GM18498 (cell line): ENCODE data around the gene FSCN2.

Experiments used
- ATAC-seq: cut with Tn5 transposase; IDR thresholded peaks from one replicate; pipeline ENCODE4 v1.9.1; 2021; ENCODE audit warnings: mild to moderate bottlenecking, moderate library complexity; ENCODE audit not compliant: unreplicated experiment

FSCN2 gene, protein sequence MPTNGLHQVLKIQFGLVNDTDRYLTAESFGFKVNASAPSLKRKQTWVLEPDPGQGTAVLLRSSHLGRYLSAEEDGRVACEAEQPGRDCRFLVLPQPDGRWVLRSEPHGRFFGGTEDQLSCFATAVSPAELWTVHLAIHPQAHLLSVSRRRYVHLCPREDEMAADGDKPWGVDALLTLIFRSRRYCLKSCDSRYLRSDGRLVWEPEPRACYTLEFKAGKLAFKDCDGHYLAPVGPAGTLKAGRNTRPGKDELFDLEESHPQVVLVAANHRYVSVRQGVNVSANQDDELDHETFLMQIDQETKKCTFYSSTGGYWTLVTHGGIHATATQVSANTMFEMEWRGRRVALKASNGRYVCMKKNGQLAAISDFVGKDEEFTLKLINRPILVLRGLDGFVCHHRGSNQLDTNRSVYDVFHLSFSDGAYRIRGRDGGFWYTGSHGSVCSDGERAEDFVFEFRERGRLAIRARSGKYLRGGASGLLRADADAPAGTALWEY

DNA sequence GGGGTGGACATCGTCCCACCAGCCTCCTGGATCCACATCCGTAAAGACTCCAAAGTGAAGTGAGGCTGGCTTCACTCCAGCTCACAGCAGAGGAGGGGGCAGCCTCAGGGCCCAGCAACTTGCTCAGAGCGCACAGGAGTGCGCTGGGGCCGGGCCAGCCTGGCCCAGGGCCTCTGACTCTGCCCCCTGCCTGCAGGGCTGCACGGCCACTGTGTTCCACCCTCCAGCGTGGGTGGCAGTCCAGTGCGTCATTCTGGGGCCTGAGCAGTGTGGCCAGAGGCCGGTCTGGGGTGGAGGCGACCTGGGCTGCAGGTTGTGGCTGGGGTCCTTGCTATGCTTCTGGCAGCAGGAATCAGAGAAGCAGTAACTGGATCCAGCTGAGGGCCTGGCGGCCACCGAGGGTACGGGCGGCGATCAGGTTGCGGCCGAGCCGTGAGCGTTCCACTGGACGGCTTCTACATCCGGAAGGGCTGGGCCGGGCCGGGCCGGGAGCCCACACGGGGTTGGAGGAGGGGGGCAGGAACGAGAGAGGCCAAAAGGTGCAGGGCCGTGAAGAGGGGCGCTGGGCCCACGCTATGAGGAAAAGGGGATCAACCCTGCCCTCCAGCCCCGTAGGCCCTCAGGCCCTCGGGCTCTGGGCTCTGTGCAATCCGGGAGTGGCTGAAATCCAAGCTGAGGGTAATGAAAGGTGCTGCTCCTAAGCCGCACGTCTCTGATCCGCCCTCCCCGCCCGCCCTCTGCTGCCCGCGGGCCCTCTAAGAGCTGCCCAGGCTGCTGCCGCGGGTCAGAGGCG, at the start of gene FSCN2:
TSS of gene FSCN2 (plus strand) at position 787 of the 793 bp plus-strand sequence. CDS start 155 bp downstream, outside the sequence.
- no peak for ATAC-seq

DNA sequence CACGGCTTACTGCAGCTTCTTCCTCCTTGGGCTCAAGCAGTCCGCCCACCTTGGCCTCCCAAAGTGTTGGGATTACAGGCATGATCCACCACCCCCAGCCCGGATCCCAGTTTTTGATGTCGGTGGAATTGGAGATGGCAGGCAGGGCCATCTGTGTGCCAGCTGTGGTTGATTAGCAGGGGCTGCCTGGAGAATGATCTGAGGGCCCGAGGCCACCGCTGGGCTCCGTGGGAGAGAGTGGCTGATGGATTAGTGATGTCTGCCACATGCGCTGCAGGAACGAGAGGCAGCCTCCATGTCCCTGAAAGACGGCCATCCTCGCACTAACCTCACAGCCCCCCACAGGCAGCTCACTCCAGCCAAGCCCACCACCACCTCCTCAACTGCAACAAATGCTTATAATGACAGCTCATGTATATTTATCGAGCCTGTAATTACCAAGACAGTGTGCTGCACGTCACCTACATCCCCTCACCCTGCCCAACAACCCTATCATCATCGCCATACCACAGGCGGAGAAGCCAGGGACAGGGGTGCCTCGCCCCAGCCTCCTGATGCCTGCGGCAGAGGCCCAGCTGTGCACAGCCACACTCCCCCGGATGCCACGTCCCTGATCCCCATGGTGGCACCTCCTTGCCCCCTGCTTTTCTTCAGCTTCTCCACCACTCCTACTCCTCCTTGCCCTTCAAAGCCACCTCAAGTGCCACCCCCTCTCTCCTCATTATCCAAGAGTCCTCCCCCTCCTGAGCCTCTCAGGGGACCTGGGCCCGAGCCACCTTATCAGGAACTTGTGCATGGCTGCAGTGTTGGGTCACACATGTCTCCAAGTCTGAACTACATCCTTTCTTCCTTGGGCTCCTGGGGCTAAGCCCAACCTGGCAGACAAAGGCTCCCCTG, 48.8 kb upstream of the FSCN2 start:
- no peak for ATAC-seq

DNA sequence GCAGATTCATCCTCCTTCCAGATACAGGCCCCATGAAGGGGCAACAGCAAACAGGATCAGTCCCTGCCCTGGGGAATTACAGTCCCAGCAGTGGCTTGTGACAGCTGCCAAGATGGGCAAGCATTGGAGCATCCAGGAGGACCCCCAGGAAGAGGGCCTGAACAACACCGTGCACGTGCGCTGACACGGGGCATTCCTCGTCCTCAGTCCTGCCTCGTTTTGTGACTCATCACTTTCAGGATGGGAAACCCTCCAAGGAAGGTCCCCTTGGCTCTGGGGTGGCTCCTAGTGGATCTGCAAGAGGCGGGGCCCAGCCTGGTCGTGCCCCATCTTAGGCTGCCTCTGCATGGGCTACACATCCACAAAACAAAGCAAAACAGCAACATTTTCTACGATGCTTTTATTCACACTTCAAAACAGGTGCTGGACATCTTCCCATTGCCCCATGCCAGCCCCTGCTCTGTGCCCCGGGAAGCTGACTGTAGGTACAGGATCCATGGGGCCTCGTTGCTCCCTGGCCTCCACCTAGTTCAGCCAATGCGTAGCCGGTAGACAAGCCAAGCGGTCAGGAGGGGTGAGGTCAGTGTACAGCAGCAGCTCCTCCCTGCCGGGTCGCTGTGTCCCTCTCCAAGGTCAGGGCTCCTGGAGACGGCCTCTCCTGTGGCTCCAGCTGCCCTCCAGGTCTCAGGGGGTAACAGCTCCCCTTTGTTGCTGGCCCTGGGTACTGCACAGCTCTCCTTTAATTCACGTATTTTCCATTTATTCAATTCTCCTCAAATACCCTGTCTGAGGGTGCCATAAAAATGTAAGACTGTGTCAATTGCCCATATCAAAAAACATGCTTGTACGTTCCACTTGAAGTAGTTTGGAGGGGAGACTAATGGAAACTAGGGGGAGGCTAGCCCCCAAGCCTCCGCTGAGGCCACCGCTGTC, 47.8 kb upstream of the FSCN2 start:
- ATAC-seq = no peak

DNA sequence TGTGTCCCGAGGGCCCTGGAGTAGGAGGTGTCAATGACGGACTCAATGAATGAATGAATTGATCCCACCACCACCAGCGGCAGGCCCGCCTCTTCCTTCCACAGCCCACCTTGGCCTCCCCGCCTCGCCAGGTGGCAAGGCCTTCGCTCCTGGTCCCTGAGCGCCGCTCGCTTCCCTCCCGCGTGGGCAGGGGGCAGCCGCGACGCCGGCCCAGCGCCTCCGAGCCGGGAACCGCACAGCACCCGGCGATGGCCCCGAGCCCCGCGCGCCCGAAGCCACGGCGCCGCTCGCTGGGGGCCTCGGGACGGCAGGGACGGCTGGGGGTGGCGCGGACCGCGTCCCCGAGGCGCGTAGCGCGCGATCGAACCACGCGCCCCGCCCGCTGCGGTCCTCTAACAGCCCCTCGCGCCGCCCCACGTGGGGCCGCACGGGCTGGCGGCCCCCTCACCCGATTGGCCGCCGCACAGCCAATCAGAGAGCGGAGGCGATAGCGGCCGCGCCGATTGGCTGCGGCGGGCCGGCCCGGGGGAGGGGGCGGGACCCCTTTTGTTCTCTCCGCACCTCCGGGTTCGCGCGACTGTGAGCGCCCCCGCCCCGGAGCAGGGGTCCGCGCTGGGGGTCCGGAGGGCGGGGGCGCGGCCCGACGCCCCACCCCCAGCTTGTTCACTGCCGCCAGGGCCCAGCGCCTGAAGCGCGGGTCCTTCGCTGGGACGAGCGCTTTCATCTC, 46.9 kb upstream of the FSCN2 start:
- ATAC-seq = no peak

DNA sequence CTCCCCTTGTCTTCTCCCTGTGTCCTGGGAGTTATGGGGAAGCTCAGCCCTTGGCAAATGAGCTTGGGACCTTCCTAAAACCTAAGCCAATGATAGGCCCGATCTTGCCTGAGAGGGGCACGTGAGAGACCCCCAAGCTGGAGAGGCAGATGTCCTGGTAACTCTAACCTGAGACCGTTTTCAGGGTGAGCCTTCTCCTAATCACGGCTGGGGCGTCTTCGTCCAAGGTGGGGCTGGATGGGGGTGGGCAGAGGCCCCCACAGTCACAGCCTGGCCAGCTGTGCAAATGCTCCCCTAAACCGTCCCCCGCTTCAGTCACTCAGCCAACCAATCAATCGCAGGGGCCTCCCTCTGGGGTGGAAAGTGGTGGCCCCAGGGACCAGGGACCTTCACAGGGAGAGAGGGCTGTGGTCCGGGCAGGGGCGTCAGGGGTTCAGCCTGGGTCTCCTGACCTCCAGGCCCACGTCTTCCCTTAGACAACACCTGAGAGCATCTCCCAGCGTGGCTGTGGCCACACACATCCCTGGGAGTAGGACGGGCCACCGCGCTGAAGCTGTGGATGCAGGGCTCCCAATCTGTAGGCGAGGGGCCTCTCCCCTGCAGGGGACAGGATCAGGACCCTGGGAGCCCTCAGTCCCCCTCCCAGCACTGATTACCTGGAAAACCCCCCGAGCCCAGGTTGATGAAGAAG, 46.2 kb upstream of the FSCN2 start:
- ATAC-seq = no peak

DNA sequence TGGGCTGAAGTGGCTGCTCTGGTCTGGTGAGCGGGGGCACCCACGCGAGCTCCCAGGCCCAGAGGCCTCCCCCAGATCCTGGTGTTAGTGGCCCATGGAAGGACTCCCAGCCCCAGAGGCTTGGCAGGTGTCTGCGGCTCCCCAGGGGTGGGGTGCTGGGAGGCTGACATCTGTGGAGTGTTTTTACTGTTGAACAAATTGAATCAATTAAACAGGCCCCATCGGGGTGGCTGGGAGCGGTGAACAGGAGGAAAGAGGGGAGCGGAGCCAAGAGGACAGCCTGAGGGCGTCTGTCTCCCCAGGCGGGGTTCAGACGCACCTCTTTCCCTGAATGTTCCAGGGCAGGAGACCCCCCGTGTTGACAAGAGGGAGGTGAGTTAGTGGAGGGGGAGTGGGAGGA, 45.5 kb upstream of the FSCN2 start:
- ATAC-seq = no peak

DNA sequence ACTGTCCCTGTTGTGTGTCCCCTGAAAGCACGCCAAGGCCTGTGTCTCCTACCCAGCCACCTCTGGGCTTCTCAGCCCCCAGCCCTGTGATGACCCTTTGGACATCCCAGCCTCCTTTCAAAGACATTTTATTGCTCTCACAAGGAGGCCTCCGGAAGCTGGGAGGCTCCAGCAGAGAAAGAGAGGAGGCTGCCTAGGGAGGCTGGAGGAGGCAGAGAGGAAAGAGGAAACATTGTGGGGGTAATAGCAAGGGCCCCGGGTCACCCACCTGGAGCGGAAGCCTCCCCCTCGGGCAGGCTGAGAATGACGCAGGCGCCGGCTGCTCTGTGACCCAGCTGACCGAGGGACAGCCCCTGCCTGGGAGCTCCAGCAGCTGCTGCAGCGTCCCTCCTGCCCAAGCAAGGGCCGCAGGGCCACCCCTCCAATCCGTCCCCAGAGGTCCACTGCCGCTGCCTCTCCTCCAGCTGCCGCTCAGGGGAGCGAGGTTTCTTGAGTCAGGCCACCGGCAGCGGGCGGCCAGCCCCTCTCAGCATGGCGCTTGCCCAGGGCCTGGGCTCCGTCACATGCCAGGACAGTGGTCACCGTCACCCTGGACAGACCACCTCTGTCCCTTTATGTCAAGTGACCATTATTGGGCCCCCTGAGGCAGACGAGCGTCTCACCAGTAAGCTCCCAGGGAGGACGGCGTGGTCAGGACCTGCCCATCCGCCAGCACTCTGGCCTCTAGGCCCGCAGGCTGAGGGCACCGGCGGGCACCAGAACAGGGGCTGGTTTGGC, 44.9 kb upstream of the FSCN2 start:
- no peak for ATAC-seq

DNA sequence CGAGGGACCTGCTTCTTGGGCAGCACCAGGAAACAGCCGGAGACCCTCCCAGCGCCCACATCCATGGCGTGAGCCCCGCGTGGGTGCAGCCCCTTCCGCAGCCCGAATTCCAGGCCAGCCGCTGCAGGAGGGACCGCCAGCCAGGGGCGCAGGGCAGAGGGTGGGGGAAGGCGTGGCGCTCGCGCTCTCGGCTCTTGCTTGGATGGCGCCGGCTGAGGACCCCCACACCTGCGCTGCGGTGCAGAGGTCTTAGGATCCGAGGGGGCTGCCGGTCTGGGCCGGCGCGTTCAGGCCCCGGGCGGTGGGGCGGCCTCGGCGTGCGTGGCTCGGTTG, 44.3 kb upstream of the FSCN2 start:
- peak; percentile 5 for ATAC-seq

DNA sequence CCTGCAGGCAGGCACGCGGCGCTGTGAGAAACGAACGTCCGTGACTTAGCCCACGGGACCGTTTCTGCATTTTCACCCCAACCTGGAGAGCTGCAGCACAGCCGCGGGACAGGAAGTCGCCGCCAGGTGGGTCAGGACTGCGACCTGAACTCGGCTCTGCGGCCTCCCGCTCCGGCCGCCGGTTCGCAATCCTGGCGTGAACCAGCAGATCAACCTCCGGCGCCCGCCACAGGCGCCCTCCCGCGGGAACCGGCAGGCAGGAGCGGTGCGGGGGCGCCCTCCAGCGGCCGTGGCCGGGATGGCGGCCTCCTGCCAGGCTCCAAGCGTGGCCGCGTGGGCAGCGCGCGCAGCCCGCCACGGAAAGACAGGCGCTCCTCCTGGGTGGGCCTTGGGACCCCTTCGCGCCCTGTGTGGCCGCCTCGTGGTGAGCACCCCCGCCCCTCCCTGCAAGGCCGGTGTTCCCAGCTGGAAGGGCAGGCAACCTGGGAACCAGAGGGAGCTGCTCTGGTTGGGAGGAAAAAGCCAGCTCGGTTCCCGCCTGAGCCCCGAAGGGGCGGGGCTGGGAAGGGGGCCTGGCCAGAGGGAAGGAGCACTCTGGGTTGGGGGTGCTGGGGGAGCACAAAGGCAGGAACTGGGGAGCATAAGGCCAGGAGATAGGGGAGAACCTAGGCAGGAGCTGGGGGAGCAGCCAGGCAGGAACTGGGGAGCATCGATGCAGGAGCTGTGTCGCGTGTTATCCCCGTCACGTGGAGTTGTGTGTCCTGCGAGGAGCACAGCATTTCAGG, 43.8 kb upstream of the FSCN2 start:
- peak; percentile 75 for ATAC-seq

DNA sequence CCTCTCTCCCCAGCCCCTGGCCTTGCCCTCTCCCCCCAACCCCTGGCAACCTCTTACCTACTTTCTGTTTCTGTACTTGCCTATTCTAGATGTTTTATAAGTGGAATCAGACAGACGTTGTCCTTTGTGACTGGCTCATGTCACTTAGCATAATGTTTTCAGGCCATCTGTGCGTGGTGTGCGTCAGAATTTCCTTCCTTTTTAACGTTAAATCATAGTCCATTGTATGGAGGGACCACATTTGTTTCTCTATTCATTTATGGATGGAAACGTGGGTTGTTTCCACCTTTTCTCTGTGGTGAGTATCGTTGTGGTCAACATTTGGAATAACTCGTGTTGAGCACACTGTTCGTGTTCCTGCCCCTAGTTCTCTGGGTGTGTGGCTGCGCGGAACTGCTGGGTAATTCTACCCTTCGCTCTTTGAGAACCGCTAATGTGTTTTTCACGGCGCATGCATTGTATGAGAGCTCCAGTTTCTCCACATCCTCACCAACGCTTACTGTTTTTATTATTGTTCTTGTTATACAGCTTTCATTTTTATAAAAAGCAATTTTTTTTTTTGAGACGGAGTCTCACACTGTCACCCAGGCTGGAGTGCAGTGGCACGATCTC, 41.9 kb upstream of the FSCN2 start:
- ATAC-seq = no peak

DNA sequence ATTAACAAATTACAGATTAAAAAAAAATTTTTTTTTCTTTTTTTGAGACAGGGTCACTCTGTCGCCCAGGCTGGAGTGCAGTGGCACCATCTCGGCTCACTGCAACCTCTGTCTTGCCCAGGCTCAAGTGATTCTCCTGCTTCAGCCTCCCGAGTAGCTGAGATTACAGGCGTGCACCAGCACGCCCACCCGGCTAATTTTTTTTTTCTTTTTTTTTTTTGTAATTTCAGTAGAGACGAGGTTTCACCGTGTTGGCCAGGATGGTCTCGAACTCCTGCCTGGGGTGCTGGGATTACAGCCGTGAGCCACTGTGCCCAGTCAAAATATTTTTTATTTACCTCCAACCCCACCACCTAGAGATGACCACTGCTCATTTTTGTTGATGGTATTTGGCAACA, 41.1 kb upstream of the FSCN2 start:
- no peak for ATAC-seq

DNA sequence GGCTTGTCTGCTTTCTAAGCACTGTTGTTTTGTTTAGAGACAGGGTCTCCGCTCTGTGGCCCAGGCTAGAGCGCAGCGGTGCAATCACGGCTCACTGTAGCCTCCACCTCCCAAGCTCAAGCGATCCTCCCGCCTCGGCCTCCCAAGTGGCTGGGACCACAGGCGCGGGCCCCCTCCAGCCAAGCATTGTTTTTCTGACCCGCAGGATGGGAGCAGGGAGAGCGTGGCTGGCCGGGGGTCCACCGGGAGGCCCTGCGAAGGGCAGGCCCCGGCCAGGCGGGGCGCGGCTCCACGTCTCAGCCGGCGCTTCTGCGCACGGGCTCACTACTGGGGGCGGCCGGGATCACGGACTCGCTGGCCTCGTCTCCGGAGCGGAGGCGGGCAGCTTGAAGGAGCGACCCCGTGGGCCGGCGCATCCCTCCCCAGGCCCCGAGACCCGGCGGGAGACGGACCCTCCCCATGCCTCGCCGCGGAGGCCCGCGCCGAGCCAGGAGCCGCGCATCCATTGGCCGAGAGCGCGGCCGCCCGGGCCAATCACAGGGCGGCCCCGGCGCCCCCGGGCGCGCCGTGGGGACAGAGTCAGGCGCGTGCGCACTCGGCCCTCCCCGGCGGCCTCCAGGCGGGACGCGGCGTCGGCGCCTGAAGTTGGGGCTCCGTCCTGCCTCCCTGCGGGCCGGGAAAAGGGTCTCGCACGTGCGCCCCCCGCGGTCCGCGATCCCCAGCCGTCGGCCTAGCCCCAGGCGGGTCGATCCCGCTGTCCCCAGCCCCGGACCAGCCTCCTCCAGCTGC, 40.5 kb upstream of the FSCN2 start:
- ATAC-seq = peak; percentile 64

DNA sequence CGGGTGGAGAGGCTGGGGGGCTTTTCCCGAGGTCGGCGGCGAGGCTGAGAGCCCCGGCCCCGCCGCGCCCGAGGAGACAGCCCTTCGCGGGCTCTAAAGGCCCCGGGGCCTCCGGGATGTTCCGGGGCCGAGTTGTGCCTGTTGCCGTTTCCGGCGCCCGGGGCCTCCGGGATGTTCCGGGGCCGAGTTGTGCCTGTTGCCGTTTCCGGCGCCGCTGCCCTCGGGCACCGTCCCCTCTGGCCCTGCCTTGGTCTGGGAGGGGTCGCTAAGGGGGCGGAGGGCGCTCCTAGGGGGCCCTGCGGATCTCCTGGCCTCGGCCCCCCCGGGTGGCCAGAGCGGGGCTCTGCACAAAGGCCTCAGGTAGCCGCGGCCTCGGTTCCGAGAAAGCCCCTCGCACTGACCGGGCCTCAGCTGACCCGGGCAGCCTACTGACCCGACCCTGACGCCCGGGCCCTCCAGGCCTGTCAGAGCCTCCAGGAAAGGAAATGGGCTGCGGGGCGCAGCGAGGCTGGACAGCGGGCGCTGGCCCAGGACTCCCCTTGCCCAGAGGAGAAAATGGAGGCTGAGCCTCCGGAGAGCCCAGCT, 39.8 kb upstream of the FSCN2 start:
- ATAC-seq = no peak

DNA sequence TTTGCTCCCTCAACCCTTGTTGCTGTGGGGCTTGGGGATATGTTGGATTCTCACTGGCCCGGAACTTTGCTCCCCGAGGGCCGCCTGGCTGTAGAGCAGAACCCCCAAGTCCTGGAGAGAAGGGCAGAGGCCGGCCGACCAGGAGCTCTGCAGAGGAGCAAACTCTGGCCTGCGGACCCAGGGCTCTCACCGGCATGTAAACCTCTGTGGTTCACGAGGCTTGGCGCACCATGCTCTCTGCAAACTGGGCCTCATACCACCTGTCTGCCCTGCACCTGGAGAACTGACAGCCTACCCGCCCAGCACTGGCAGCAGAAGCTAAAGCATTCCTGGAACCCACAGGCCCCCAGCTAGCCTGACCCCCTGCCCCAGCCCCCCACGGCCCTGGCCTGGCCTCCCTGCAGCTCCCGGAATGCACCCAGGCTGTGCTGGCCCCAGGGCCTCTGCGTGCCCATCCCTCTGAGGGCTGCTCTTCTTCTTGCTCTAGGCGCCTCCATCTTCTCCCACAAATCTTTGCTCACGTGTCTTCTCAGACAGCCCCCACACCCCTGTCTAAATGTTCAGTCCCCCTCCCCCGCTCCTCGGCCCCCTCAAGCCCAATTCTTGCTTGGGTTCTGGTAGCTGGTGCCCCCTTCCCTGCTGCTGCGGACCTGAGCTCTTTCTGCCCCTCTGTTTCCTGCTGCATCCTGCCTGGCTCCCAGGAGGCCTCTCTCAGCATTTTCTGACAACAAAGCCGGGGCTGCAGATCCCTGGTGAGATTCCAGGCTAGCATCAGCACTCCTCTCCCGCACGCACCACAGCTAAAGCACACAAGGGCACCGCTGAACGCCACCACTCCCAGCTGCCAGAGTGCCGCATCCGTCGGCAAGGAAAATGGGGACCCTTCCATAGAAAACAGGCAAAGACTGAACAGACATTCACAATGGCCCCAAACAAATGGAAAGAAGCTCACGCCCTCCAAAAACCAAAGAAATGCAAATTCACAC, 38.9 kb upstream of the FSCN2 start:
- ATAC-seq = no peak
